NCI-H1105 treated with DMSO at 0.1 percent for 48 hours (cell line): ENCODE results near the gene TRPM7.
"Not testable (repeated sequence)": the region's sequence is repeated elsewhere in the genome, so short reads cannot be mapped to it uniquely, and the experiment has no call there.

ENCODE experiments used
- DNase-seq: peaks from one replicate; lab custom pipeline; 2025; lab: John Stamatoyannopoulos, UW

The TRPM7 gene

DNA sequence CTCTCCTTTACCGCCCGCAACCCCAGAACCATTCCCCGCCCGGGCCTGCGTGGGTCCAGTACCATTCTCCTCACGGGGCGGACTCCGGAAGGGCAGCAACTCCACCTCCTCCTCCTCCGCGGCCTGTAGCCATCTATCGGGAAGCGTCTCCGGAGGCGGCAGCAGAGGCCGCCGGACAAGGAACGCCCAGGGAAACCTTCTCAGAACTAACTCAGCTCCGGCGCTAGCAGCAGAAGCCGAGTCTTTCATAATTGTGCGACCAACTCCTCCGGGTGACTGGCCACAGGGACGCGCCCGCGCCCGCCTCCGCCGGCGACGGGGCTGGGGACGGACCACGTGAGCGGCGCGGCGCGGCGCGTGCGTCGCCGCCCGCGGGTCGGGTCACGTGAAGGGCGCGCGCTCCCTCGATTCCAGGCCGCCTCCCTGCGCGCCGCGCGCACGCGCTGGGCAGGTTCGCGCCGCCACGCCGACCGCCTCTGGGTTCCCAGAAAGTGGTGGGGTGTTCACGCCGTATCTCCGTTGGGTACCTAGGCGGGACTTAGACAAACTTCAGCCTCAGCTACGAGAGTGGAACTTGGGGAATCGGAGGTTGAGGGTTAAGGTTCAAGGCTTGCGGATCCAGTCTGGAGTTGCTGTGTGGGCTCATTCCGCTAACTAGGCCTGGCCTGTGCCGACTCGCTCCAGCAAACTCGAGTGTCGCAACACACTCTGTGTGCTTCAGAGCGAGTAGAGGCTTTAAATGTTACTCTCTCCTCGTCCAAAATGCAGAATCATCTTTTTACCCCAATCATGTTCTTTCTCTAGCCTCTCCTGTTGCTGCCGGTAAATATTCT lies at the start of gene TRPM7:
TRPM7 (minus strand) TSS at position 329 of the 833 bp plus-strand sequence; CDS start at position 65, 264 bp downstream.
- peak; percentile 76 for DNase-seq

DNA sequence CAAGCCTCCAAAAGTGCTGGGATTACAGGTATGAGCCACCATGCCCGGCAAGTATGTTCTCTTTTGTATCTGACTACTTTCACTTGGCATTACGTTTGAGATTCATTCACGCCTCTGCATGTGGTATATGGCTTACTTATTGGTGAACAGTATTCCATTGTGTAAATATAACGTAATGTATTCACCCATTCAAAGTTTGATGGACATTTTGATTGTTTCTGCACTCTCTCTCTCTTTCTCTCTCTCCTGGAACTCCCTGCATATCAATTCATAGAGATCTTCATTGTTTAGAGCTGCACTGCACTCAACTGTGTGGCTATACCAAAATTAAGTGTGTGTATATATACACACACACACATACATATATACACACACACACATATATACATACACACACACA lies 48.6 kb upstream of the TRPM7 start:
- DNase-seq, result no peak

DNA sequence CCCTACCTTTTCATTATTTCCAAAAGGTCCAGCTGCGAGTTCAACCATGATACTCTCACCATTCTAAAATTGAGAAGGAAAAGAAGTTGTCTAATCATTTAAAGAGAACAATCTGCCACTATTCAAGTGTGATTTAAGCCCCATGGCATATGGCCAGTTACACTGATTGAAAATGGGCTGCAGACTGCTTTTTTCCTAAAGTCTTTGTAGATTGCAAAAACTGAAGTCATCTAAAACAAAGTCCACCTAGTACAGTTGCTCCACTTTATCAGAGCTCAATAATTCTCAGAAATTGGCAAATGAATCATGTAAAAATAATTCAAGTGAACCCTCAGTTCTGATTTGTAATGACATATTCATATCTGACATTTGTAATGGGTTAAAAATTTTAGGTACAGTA lies 39.7 kb upstream of the TRPM7 start:
- DNase-seq, result no peak

- DNase-seq, result no peak
These were observed 32.1 kb upstream of the TRPM7 start for GRCh38 chr15:50718700-50719125.

GRCh38 chr15:50712018-50712417 lies 25.4 kb upstream of the TRPM7 start:
- no peak for DNase-seq

DNA sequence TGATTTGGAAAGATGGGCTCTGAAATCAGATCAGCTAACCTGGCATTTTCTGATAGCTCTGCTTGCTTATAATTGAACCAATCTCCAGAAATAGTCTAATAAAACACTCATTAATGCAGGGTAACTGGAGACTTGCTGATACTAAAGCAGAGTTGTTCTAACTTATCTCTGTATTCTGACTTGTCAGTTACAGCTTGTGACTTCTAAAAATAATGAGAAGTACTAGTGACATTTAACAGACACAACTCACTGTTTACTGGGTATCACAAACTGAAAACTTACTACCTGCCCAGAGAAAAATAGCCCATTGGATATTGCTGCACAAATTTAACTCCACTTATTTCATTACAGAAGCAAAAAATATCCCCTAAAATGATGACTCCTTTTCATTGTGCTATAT lies 24.0 kb upstream of the TRPM7 start:
- no peak for DNase-seq

GRCh38 chr15:50707878-50708427 lies 21.4 kb upstream of the TRPM7 start:
- no peak for DNase-seq

GRCh38 chr15:50702762-50703334 lies 16.3 kb upstream of the TRPM7 start:
- no peak for DNase-seq

DNA sequence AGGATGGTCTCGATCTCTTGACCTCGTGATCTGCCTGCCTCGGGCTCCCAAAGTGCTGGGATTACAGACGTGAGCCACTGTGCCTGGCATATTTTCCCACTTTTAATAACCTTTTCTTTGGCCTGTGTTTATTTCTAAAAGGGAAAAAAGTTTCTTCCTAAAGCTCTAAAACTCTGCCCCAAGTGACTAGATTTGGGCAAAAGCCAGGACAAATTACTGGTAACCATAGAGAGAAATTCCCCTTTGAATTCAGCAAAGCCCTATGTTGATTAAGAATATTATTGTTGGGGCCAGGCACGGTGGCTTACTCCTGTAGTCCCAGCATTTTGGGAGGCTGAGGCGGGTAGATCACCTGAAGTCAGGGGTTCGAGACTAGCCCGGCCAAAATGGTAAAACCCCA lies 11.5 kb upstream of the TRPM7 start:
- DNase-seq, result no peak

DNA sequence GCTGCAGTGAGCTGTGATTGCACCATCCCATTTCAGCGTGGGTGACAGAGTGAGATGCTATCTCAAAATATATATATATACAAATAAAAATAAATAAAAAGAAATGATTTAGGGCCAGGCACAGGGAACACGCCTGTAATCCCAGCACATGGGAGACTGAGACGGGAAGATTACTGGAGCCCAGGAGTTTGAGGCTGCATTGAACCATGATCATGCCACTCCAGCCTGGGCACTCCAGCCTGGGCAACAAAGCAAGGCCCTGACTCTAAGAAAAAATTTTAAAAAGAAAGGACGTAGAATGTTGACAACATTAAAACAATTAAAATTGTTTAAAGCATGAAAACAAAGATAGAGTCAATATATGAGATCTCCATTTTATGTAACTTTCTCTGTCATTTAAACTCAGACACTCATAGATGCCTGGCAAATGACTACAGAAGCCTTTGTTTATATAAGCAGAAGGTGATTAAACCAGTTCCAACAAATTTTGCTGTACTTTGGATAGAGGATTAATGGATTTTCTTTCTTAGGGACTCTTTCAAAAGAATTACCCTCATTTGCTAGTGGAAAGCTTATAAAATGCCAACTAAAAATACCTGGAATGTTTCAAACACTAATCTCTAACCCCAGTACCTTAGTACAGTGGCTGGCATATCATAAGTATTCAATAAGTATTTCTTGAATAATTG lies 10.7 kb upstream of the TRPM7 start:
- no peak for DNase-seq

- not testable (repeated sequence) for DNase-seq
These were observed 8.1 kb upstream of the TRPM7 start for GRCh38 chr15:50694634-50695165.

DNA sequence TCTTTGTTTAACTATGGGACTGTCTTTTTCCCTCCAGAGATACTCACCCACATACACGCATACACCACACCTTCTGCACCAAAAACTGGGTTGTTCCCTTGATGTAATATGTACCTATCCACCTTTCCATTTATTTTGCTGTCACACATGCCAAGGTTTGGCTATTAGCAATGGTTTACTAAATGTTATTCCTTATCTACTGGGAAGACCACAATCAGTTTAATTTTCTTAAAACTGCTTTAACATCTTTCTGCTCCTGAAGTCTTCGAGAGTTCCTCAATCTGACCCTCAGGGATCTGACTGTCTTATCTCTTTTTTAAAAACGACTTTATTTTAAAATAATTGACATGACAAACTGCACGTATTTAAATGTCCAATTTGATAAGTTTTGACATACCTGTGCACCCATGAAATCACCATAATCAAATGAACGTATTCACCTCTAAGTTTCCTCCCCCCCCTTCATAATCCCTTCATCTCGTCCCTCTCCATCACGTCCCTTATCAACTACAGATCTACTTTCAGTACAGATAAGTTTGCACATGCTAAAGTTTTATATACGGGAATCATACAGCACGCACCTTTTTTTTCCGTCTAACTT lies 805 bp upstream of the TRPM7 start:
- no peak for DNase-seq

DNA sequence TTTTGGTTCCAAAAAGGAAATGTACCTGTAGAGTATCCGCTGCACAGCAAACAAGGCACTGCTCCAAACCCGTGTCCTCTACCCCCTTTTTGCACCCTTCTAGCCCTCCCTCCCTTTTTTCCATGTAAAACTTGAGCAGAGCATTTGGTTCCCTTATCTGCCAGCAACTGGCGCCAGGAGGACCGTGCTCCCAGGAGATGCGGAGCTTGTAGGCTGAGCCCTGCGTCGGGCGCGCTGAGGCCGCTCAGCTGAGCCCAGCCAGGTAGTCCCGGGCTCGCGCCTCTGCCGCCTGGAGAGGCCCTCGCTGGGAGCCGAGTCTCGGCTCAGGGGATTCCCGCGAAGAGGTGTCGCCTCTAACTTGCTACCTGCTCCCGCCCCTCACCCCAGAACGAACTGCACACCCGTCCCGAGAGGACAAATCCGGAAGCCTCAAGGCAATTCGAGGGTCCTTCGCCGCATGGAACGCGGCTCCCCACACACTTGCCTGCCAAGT lies 575 bp downstream of the TRPM7 start:
- peak; percentile 51 for DNase-seq

DNA sequence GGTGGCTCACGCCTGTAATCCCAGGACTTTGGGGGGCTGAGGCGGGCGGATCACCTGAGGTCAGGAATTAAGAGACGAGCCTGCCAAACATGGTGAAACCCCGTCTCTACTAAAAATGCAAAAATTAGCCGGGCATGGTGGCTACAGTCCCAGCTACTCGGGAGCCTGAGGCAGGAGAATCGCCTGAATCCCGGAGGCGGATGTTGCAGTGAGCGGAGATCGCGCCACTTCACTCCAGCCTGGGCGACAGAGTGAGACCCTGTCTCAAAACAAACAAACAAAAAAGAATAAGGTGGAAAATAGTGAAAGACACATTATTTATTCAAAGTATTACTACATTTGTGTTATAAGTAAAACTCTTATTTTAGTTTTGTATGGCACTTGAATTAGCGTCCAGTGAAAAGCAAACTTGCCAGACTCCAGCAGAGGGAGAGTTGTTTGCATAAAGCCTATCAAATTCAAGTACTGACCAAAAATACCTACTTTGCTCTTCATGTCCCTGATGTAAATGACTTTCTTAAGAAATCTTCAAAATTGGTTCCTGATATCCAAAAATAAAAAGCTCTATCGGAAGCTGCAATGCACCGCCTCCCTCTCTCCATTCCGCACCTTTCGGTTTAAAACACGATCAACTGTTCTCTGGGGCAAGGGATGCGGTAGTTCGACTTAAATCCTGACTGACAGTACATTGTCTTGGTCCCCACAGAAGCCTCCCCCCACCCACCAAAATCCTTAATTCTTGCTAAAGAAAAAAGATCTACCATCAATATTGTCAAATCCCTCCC lies 1.2 kb downstream of the TRPM7 start:
- peak; percentile 28 for DNase-seq

- no peak for DNase-seq
These were observed 5.1 kb downstream of the TRPM7 start for GRCh38 chr15:50681467-50681866.

GRCh38 chr15:50676799-50677483 lies 9.7 kb downstream of the TRPM7 start:
- no peak for DNase-seq

DNA sequence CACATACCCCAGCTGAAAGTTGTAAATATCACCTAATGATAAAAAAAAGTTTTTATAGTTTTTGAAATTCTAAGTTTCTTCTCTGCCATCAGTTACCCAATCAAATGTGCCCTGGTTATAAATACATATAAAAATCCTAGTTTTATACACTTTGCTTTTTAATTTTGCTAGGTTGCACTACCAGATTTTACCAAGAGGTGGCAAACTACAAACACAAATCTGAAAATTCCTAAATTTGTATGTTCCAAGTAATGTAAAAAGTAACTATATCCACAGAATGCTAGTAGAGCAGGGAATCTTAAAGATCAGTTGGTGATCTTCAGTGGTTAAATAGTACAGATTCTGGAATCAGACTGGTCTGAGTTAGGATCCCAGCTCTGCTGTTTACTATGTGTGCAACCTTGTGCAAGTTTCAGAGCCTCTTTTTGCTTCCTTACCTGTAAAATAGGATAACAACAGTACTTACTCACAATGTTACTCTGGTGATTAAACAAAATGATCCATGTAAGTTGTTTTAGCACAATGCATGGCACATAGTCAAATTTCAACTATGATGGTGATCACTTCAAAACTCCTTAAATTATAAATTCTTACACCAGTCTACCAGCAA lies 11.0 kb downstream of the TRPM7 start:
- peak; percentile 17 for DNase-seq

- no peak for DNase-seq
These were observed 16.5 kb downstream of the TRPM7 start for GRCh38 chr15:50670115-50670514.

- DNase-seq, result no peak
These were observed 17.0 kb downstream of the TRPM7 start for GRCh38 chr15:50669611-50670010.

- no peak for DNase-seq
These were observed 20.7 kb downstream of the TRPM7 start for GRCh38 chr15:50665938-50666337.
